ENCODE data around the gene RBP3.

The RBP3 gene

DNA sequence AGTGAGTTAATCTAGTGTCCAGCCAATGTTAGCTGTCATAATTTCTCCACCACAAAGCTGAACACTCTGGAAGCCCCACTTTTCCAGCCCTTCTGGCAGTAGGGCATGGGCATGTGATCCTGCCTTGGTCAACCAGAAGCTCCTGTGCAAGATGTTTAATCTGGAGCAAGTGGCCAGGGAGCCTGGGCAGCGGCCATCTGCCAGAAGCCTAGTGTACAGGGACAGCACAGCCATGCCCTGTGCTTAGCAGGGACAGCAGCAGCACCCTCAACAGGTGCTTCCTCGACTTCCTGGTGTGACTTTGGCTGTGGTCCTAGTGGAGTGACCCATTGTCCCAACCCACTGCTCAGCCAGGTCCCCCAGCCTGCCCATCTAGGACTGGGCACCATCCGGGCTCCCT lies 10.3 kb downstream of the RBP3 start:
- Histone ChIP-seq H2AFZ (ENCODE audit: low read depth, low read length) (no peak overlapping the region), H3K4me3 (ENCODE audit: low read length) (no peak overlapping the region), H3K4me1 (ENCODE audit: insufficient read depth, low read length) (no peaks in the 10 kb centered on the region), H3K9me3 (ENCODE audit: low read length) (no peaks in the 10 kb centered on the region), H3K27me3 (ENCODE audit: insufficient read depth, low read length) (peaks cover under 1% of the 10 kb centered on the region), H3K36me3 (ENCODE audit: insufficient read depth, low read length) (no peaks in the 10 kb centered on the region)

DNA sequence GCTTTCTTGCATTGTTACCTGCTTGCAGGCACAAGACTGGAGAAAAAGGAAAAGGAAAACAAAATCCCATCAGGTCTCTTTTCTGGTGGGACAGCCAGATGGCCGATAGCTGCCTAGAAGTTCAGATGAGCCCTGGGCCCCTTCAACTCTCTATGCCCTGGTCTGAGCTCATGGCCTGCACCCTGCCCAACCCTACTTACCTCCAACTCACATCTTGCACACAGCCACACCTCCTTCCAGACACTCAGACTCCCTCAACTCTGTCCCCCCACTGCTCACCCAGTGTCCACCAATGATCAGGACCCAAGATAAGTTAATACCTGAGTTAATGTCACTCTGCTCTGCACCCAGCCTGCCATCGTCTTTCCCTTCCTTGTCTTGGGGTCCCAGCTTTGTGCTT lies 10.9 kb downstream of the RBP3 start:
- no peaks in the 10 kb centered on the region for H3K36me3 ChIP-seq (ENCODE audit: insufficient read depth, low read length)
- no peaks in the 10 kb centered on the region for H3K27me3 ChIP-seq (ENCODE audit: insufficient read depth, low read length)
- no peak overlapping the region for H2AFZ ChIP-seq (ENCODE audit: low read depth, low read length)
- no peaks in the 10 kb centered on the region for H3K4me1 ChIP-seq (ENCODE audit: insufficient read depth, low read length)
- no peaks in the 10 kb centered on the region for H3K9me3 ChIP-seq (ENCODE audit: low read length)
- H3K4me3 ChIP-seq (ENCODE audit: low read length) = no peak overlapping the region

DNA sequence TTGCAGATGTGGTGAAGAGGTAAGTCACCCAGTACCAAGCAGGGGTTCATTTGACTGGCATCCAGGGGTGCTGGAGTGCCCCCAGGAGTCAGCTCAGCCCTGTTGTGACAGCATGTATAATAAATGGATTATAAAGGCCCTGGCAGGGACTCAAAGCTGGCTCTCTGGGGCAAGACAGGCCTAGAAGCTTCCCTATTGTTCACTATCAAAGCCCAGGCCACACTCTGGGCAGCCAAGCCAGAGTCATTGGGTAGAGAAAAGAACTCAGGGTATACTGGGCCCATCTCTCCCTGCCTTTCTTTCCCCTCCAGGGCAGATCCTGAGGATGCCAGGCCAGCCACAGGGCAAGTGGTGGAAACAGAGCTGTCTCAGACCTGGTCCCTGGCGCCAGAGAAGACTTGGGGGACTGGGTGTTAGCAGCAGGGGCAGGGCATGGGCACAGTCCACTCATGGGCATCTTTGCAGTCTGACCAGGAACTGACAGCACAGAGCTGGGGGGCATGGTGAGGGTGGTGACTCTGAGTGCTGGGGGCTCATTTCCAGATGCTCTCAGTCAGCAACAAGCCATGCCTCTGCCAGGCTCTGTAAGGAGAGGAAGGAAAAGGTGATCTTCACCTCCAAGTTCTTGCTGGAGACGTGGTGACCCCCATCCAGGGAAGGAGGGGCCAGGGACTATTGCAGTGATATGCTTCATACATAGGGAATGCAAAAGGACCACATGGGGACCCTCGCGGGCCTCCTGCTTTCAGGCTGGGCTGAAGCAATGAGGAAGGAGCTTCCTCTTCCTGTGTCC lies 11.7 kb downstream of the RBP3 start:
- H3K36me3 ChIP-seq (ENCODE audit: insufficient read depth, low read length) = no peaks in the 10 kb centered on the region
- H3K27me3 ChIP-seq (ENCODE audit: insufficient read depth, low read length) = no peaks in the 10 kb centered on the region
- H2AFZ ChIP-seq (ENCODE audit: low read depth, low read length) = no peak overlapping the region
- no peak overlapping the region for H3K4me3 ChIP-seq (ENCODE audit: low read length)
- no peaks in the 10 kb centered on the region for H3K4me1 ChIP-seq (ENCODE audit: insufficient read depth, low read length)
- no peaks in the 10 kb centered on the region for H3K9me3 ChIP-seq (ENCODE audit: low read length)

GRCh38 chr10:47360419-47361040 lies 12.4 kb downstream of the RBP3 start:
- Histone ChIP-seq H3K4me3 (ENCODE audit: low read length) (no peak overlapping the region), H3K27me3 (ENCODE audit: insufficient read depth, low read length) (no peaks in the 10 kb centered on the region), H2AFZ (ENCODE audit: low read depth, low read length) (no peak overlapping the region), H3K9me3 (ENCODE audit: low read length) (no peaks in the 10 kb centered on the region), H3K36me3 (ENCODE audit: insufficient read depth, low read length) (no peaks in the 10 kb centered on the region), H3K4me1 (ENCODE audit: insufficient read depth, low read length) (no peaks in the 10 kb centered on the region)

DNA sequence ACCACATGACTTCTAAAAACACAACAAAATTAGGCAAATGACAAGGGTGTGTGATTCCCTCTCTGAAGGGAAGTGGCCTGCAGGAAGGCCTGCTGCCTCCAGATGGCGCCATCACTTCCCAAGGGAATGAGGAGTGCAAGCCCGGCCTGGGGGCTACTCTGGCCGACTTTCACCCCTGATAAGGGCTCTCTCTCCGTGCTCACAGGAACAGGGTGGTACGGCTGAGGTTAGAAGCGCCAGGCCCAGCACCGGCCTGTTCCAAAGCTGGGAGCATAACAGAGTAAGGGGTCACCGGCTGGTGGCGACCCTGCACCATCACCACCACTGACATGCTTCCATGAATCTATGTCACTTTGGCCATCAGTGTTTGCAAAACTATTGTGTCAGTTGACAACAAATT lies 13.1 kb downstream of the RBP3 start:
- no peak overlapping the region for H2AFZ ChIP-seq (ENCODE audit: low read depth, low read length)
- H3K4me3 ChIP-seq (ENCODE audit: low read length) = no peak overlapping the region
- H3K9me3 ChIP-seq (ENCODE audit: low read length) = no peaks in the 10 kb centered on the region
- H3K4me1 ChIP-seq (ENCODE audit: insufficient read depth, low read length) = no peaks in the 10 kb centered on the region
- no peaks in the 10 kb centered on the region for H3K27me3 ChIP-seq (ENCODE audit: insufficient read depth, low read length)
- H3K36me3 ChIP-seq (ENCODE audit: insufficient read depth, low read length) = no peaks in the 10 kb centered on the region

GRCh38 chr10:47362199-47362598 lies 14.0 kb downstream of the RBP3 start:
- Histone ChIP-seq H3K36me3 (ENCODE audit: insufficient read depth, low read length) (no peaks in the 10 kb centered on the region), H3K9me3 (ENCODE audit: low read length) (no peaks in the 10 kb centered on the region), H3K27me3 (ENCODE audit: insufficient read depth, low read length) (no peaks in the 10 kb centered on the region), H3K4me3 (ENCODE audit: low read length) (no peak overlapping the region), H3K4me1 (ENCODE audit: insufficient read depth, low read length) (no peaks in the 10 kb centered on the region), H2AFZ (ENCODE audit: low read depth, low read length) (no peak overlapping the region)

DNA sequence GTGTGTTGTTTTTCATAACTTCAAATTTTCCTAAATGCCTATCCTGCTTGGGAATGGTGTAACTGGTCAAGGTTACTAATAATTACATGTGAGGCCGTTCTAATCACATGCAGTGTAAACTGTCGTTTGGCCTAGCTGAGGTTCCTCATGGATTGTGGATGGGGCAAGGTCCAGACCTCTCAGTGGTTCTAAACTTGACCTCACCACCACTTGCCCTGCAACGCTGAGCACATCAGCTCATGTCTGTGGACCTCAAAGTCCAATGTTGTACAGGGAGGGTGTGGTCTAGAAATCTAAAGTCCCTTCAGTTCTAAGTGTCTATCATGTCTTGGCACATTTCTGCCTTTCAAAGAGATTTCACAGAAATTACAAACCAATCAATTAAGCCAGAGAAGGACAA lies 15.6 kb downstream of the RBP3 start:
- Histone ChIP-seq H2AFZ (ENCODE audit: low read depth, low read length) (no peak overlapping the region), H3K36me3 (ENCODE audit: insufficient read depth, low read length) (no peaks in the 10 kb centered on the region), H3K4me3 (ENCODE audit: low read length) (no peak overlapping the region), H3K9me3 (ENCODE audit: low read length) (no peaks in the 10 kb centered on the region), H3K27me3 (ENCODE audit: insufficient read depth, low read length) (no peaks in the 10 kb centered on the region), H3K4me1 (ENCODE audit: insufficient read depth, low read length) (no peaks in the 10 kb centered on the region)

- H3K27me3 ChIP-seq (ENCODE audit: insufficient read depth, low read length) = no peaks in the 10 kb centered on the region
- no peak overlapping the region for H2AFZ ChIP-seq (ENCODE audit: low read depth, low read length)
- H3K4me3 ChIP-seq (ENCODE audit: low read length) = no peak overlapping the region
- H3K4me1 ChIP-seq (ENCODE audit: insufficient read depth, low read length) = no peaks in the 10 kb centered on the region
- no peaks in the 10 kb centered on the region for H3K9me3 ChIP-seq (ENCODE audit: low read length)
- no peaks in the 10 kb centered on the region for H3K36me3 ChIP-seq (ENCODE audit: insufficient read depth, low read length)
Measured at GRCh38 chr10:47364366-47364765, 16.2 kb downstream of the RBP3 start.

DNA sequence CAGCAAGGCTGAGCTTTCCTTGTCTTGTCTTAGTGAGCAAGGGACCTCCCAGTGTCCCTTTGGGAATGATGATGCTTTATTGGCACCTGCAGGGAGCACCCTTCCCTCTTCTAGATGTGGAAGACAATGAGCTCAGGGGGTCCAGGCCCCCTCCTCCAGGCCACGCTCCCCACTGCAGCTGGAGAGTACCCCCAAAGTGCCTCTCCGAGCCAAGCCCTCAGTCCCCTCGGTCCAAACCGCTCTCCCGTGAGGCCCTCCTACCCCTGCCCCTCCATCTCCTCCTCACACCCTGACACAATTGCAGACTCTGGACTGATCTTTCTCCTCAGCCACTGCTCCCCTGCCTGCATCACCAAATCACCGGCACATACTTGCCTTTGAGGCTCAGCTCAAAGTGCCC lies 16.7 kb downstream of the RBP3 start:
- Histone ChIP-seq H3K27me3 (ENCODE audit: insufficient read depth, low read length) (no peaks in the 10 kb centered on the region), H3K4me3 (ENCODE audit: low read length) (no peak overlapping the region), H3K4me1 (ENCODE audit: insufficient read depth, low read length) (no peaks in the 10 kb centered on the region), H3K36me3 (ENCODE audit: insufficient read depth, low read length) (no peaks in the 10 kb centered on the region), H3K9me3 (ENCODE audit: low read length) (no peaks in the 10 kb centered on the region), H2AFZ (ENCODE audit: low read depth, low read length) (no peak overlapping the region)

DNA sequence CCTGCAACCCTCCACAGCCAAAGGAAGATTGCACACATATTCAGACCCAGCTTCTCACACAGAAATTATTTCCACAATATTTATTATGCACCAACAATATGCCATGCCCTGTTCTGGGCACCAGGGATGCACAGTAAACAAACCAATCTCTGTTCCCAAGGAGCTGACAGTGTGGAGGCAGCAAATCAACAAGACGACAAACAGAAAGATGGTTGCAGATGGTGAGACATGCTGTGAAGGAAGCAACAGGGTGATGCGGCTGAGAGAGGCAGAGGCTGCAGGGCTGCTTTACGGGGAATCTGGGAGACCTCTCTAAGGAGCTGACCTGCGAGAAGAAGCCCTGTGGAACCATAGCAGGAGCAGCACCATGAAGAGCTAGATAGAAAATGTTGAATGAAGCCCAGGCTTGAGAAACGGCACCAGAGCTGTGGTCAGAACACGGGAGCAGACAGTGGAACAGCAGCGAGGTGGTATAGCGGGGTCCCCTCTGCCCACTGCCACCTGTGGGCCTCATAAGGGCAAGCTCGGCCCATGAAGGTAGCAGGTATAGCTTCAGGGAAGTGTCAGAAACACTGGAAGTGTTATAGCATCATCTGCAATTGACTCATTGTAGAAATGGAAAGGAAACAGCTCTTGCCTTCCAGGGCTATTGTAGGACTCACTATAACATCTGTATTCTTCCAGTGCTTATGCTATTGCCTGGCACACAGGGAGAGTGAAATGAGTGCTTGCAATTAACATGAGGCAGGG lies 17.4 kb downstream of the RBP3 start:
- Histone ChIP-seq H3K9me3 (ENCODE audit: low read length) (no peaks in the 10 kb centered on the region), H3K4me3 (ENCODE audit: low read length) (no peak overlapping the region), H2AFZ (ENCODE audit: low read depth, low read length) (no peak overlapping the region), H3K4me1 (ENCODE audit: insufficient read depth, low read length) (no peaks in the 10 kb centered on the region), H3K36me3 (ENCODE audit: insufficient read depth, low read length) (no peaks in the 10 kb centered on the region), H3K27me3 (ENCODE audit: insufficient read depth, low read length) (no peaks in the 10 kb centered on the region)

DNA sequence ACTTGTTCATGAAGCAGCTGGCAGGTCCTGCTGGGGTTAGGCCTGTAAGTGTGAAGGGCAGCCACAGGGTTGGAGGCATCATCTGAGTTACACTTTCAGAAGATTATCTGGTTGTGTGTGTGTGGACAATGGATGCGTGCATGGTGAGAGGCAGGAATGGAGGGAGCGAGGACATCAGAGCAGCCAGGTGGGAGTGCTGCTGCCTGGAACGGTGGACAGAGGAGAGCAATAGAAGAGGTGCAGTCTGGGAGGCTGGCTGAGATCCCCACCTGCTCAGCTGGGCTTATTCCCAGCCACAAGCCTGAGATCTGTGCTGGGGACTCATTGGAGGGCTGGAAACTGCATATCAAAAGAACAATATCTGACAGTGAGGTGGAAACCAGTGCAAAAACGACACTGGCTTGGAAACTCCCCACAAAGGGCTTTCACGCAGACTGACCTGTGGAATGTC lies 18.0 kb downstream of the RBP3 start:
- Histone ChIP-seq H3K27me3 (ENCODE audit: insufficient read depth, low read length) (no peaks in the 10 kb centered on the region), H2AFZ (ENCODE audit: low read depth, low read length) (no peak overlapping the region), H3K4me1 (ENCODE audit: insufficient read depth, low read length) (no peaks in the 10 kb centered on the region), H3K36me3 (ENCODE audit: insufficient read depth, low read length) (no peaks in the 10 kb centered on the region), H3K4me3 (ENCODE audit: low read length) (no peak overlapping the region), H3K9me3 (ENCODE audit: low read length) (no peaks in the 10 kb centered on the region)

DNA sequence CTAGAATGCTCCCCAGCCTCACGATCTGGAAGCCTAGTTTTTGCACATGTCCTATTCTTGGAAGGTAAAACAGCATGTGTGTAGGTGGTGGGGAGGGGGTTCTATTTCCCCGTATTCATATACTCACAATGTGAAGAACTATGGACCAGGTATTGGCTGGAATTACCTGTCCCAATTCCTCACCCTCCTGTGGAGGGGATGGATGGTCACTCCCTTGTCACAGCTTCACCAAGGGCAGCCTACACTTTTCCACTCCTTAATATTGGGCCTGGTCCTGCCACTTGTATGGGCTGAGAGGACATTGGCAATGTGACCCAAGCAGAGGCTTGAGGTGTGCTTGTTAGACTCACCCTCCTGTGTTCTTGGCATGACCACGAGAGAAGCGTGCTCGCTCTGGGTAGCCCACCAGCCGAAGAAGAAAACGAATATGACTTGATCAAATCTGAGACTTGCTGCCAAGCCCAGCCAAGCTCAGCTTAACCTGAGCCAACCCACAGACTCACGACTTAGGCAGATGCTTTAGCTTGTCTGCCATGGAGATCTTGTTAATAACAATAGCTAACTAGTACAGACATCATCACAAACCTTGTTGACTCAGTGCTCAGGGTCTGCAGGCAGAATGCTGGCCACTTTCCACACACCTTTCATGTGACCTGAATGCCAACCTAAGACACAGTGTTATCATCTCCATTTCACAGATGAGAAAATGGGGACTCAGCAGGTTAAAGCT lies 18.7 kb downstream of the RBP3 start:
- H3K4me1 ChIP-seq (ENCODE audit: insufficient read depth, low read length) = no peaks in the 10 kb centered on the region
- H2AFZ ChIP-seq (ENCODE audit: low read depth, low read length) = no peak overlapping the region
- no peaks in the 10 kb centered on the region for H3K9me3 ChIP-seq (ENCODE audit: low read length)
- H3K27me3 ChIP-seq (ENCODE audit: insufficient read depth, low read length) = no peaks in the 10 kb centered on the region
- no peak overlapping the region for H3K4me3 ChIP-seq (ENCODE audit: low read length)
- H3K36me3 ChIP-seq (ENCODE audit: insufficient read depth, low read length) = no peaks in the 10 kb centered on the region

- no peaks in the 10 kb centered on the region for H3K27me3 ChIP-seq (ENCODE audit: insufficient read depth, low read length)
- H3K9me3 ChIP-seq (ENCODE audit: low read length) = no peaks in the 10 kb centered on the region
- no peaks in the 10 kb centered on the region for H3K36me3 ChIP-seq (ENCODE audit: insufficient read depth, low read length)
- H3K4me1 ChIP-seq (ENCODE audit: insufficient read depth, low read length) = no peaks in the 10 kb centered on the region
- no peak overlapping the region for H3K4me3 ChIP-seq (ENCODE audit: low read length)
- no peak overlapping the region for H2AFZ ChIP-seq (ENCODE audit: low read depth, low read length)
Measured at GRCh38 chr10:47367646-47368045, 19.5 kb downstream of the RBP3 start.

Measured in neuron (in vitro differentiated cells).